ENCODE results near the gene RPL34.

RPL34 gene

GRCh38 chr4:108612365-108612764, 8.0 kb upstream of the RPL34 start:
- Histone ChIP-seq H3F3A (ENCODE audit: low read depth) (no peaks in the 10 kb centered on the region), H4K20me1 (ENCODE audit: insufficient read depth, low read length, poor library complexity, severe bottlenecking) (no peaks in the 10 kb centered on the region), H3K36me3 (ENCODE audit: insufficient read depth, low read length) (no peaks in the 10 kb centered on the region), H3K4me1 (ENCODE audit: insufficient read depth, low read length, poor library complexity, severe bottlenecking) (no peaks in the 10 kb centered on the region), H3K4me2 (ENCODE audit: low read depth, low read length, poor library complexity, severe bottlenecking) (no peak overlapping the region), H3K9me3 (ENCODE audit: insufficient read depth, low read depth, low read length) (no peaks in the 10 kb centered on the region), H3K79me2 (ENCODE audit: insufficient read depth, low read length) (no peaks in the 10 kb centered on the region), H3K9me2 (replicated peaks; ENCODE audit: low read depth, low read length) (no peaks in the 10 kb centered on the region), H3K9ac (ENCODE audit: low read depth, low read length, poor library complexity, severe bottlenecking) (no peak overlapping the region), H3K4me3 (ENCODE audit: low read length, poor library complexity, severe bottlenecking) (no peak overlapping the region), H3K27me3 (ENCODE audit: insufficient read depth, low read length, poor library complexity, severe bottlenecking) (no peaks in the 10 kb centered on the region), H2AFZ (ENCODE audit: low read length) (no peak overlapping the region)
- no peak for TF ChIP-seq EZH2phosphoT487 (IDR thresholded peaks at IDR 0.05; ENCODE audit: borderline replicate concordance)
- TF ChIP-seq, protein P1, sequence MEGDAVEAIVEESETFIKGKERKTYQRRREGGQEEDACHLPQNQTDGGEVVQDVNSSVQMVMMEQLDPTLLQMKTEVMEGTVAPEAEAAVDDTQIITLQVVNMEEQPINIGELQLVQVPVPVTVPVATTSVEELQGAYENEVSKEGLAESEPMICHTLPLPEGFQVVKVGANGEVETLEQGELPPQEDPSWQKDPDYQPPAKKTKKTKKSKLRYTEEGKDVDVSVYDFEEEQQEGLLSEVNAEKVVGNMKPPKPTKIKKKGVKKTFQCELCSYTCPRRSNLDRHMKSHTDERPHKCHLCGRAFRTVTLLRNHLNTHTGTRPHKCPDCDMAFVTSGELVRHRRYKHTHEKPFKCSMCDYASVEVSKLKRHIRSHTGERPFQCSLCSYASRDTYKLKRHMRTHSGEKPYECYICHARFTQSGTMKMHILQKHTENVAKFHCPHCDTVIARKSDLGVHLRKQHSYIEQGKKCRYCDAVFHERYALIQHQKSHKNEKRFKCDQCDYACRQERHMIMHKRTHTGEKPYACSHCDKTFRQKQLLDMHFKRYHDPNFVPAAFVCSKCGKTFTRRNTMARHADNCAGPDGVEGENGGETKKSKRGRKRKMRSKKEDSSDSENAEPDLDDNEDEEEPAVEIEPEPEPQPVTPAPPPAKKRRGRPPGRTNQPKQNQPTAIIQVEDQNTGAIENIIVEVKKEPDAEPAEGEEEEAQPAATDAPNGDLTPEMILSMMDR (conservative IDR thresholded peaks at IDR 0.05; ENCODE audit: low read length): no peak

DNA sequence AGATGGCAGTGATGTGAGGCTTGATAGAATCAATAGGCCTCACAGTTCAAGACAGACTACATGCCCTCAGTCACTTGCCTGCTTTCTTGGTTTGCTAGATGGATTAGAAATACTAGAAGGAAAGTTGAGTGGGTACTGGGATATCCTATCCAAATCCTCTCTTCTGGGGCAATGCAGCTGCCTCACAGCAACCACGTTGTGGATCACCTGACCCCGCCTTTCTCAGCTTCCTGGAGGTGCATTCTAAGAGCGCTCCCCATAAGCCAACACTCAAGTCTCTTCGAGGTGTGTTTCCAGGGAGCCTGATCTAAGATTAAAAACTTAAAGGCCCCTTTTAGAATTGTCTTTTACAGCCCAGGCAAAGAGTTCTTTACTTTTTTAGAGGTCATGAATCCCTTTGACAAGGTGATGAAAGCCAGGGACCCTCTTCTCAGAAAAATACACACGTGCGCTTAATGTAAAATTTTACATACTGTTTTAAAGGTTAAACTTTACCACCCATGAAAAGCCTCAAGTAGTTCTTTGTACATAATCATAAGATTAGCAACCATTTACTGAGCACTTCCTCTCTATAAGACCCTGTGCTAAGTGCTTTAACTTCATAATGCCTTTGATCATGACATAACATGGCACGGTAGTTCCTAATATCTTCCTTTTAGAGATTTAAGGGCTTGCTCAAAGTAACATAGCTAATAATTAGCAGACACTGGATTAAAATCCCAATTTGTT, 840 bp upstream of the RPL34 start:
- H3K36me3 ChIP-seq (ENCODE audit: insufficient read depth, low read length): peaks cover 31% of the 10 kb centered on the region; the same call in 1 of the 2 replicates
- peak overlapping the region; percentile 77 for H3K4me2 ChIP-seq (ENCODE audit: low read depth, low read length, poor library complexity, severe bottlenecking)
- peak overlapping the region; percentile 86 for H2AFZ ChIP-seq (ENCODE audit: low read length)
- peak overlapping the region; percentile 39 for H3K9ac ChIP-seq (ENCODE audit: low read depth, low read length, poor library complexity, severe bottlenecking)
- no peaks in the 10 kb centered on the region for H3F3A ChIP-seq (ENCODE audit: low read depth)
- TF ChIP-seq, protein P1 (conservative IDR thresholded peaks at IDR 0.05; ENCODE audit: low read length): no peak
- no peak for TF ChIP-seq EZH2phosphoT487 (IDR thresholded peaks at IDR 0.05; ENCODE audit: borderline replicate concordance)
- H3K79me2 ChIP-seq (ENCODE audit: insufficient read depth, low read length): peaks cover 42% of the 10 kb centered on the region
- no peaks in the 10 kb centered on the region for H3K9me2 ChIP-seq (replicated peaks; ENCODE audit: low read depth, low read length)
- H3K27me3 ChIP-seq (ENCODE audit: insufficient read depth, low read length, poor library complexity, severe bottlenecking): peaks cover 7% of the 10 kb centered on the region
- H3K4me3 ChIP-seq (ENCODE audit: low read length, poor library complexity, severe bottlenecking): peak overlapping the region; percentile 85
- peaks cover 47% of the 10 kb centered on the region for H3K4me1 ChIP-seq (ENCODE audit: insufficient read depth, low read length, poor library complexity, severe bottlenecking)
- peaks cover 41% of the 10 kb centered on the region for H4K20me1 ChIP-seq (ENCODE audit: insufficient read depth, low read length, poor library complexity, severe bottlenecking)
- H3K9me3 ChIP-seq (ENCODE audit: insufficient read depth, low read depth, low read length): no peaks in the 10 kb centered on the region

DNA sequence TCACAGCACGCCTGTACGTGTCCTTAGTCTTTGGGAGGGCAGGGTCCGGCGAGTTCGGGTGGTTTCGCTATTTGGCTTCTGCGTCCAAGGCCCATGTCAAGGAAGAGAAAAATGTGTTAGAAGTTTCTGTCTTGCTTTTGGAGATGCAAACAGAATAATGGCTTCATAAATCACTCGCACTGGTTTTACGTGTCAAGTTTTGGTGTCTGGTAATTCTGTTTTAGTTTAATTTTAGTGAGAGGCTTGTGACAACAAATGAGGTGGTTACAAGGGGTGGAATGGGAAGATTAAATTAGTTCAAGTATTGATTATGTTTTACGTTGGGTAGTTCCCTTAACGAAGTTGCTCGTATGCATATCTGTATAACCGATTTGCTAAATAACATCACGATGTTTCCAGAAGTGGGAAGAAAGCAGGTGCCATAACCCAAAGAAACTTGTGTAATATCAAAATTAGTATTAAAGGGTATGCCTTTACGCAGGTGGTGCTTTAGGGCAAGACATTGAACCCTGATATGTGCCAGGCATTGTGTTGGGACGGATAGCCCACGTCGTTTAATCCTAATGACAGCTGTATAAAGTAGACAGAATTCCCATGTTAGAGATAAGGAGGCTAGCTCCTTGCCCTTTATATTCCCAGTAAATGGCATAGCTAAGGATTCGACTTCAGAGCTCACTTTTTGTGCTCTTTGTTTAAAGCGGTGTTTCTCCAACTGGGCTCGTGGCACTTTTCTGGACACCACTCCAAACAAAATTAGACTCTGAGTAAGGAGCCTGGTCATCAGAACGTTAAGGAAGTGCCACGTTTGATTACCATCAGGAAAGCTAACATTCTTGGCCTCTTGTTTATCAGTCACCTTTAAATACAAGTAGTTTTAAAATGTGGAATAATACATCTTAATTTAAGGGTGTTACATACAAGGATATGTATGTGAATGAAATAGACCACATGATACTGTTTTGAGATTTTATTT, 843 bp downstream of the RPL34 start:
- peaks cover 54% of the 10 kb centered on the region for H4K20me1 ChIP-seq (ENCODE audit: insufficient read depth, low read length, poor library complexity, severe bottlenecking)
- H3F3A ChIP-seq (ENCODE audit: low read depth): no peaks in the 10 kb centered on the region
- H2AFZ ChIP-seq (ENCODE audit: low read length): peak overlapping the region; percentile 12; the same call in 1 of the 2 replicates
- H3K36me3 ChIP-seq (ENCODE audit: insufficient read depth, low read length): peaks cover 47% of the 10 kb centered on the region; the same call in 1 of the 2 replicates
- no peaks in the 10 kb centered on the region for H3K9me3 ChIP-seq (ENCODE audit: insufficient read depth, low read depth, low read length)
- H3K9me2 ChIP-seq (replicated peaks; ENCODE audit: low read depth, low read length): no peaks in the 10 kb centered on the region
- peaks cover 59% of the 10 kb centered on the region for H3K79me2 ChIP-seq (ENCODE audit: insufficient read depth, low read length)
- no peak for TF ChIP-seq EZH2phosphoT487 (IDR thresholded peaks at IDR 0.05; ENCODE audit: borderline replicate concordance)
- TF ChIP-seq, protein P1 (conservative IDR thresholded peaks at IDR 0.05; ENCODE audit: low read length): no peak
- peak overlapping the region; percentile 95 for H3K4me2 ChIP-seq (ENCODE audit: low read depth, low read length, poor library complexity, severe bottlenecking)
- peaks cover 7% of the 10 kb centered on the region for H3K27me3 ChIP-seq (ENCODE audit: insufficient read depth, low read length, poor library complexity, severe bottlenecking)
- H3K4me1 ChIP-seq (ENCODE audit: insufficient read depth, low read length, poor library complexity, severe bottlenecking): peaks cover 50% of the 10 kb centered on the region
- peak overlapping the region; percentile 85 for H3K4me3 ChIP-seq (ENCODE audit: low read length, poor library complexity, severe bottlenecking)
- peak overlapping the region; percentile 92 for H3K9ac ChIP-seq (ENCODE audit: low read depth, low read length, poor library complexity, severe bottlenecking)

Data from Loucy (cell line).